Measurements from ENCODE around the gene HSPD1.

HSPD1 gene

GRCh38 chr2:197464175-197464574 is 35.5 kb downstream of the HSPD1 start:
- POLR2A ChIA-PET: interaction anchor here (0.8 to 1.8 kb wide), 3 partner anchors 11 to 36 kb away, joined by 3 to 7 read pairs (median 4); partner anchors contain the start of genes COQ10B, HSPD1, HSPE1 and SF3B1
- no peak overlapping the region for H3K27ac ChIP-seq (ENCODE audit: extremely low read depth, low read depth, low read length)
- no peaks in the 10 kb centered on the region for H3K9me3 ChIP-seq (ENCODE audit: control insufficient read depth, insufficient read depth, low read depth, low read length)
- H3K36me3 ChIP-seq (ENCODE audit: control insufficient read depth in 2 of 2, insufficient read depth in 1 of 2, low read length in 2 of 2): peaks cover 49 to 53% of the 10 kb centered on the region in 2 experiments
- CTCF ChIA-PET: no interaction called here
- no peak for TF ChIP-seq ZNF558 (tag by site-specific recombination; IDR thresholded peaks at IDR 0.05)
- TF ChIP-seq ZNF626 (tag by site-specific recombination; IDR thresholded peaks at IDR 0.05): no peak
- no peak for TF ChIP-seq ZNF221 (tag by site-specific recombination; IDR thresholded peaks at IDR 0.05; ENCODE audit: borderline replicate concordance)
- no peak for TF ChIP-seq ZNF24 (tag by site-specific recombination; IDR thresholded peaks at IDR 0.05)
- H3K4me1 ChIP-seq (ENCODE audit: control insufficient read depth, insufficient read depth, low read length): no peaks in the 10 kb centered on the region
- H3K4me3 ChIP-seq (ENCODE audit: low read depth, low read length): no peak overlapping the region

GRCh38 chr2:197461057-197461456 is 38.6 kb downstream of the HSPD1 start:
- Histone ChIP-seq H3K27ac (ENCODE audit: extremely low read depth, low read depth, low read length) (no peak overlapping the region), H3K9me3 (ENCODE audit: control insufficient read depth, insufficient read depth, low read depth, low read length) (no peaks in the 10 kb centered on the region), H3K4me1 (ENCODE audit: control insufficient read depth, insufficient read depth, low read length) (no peaks in the 10 kb centered on the region), H3K4me3 (ENCODE audit: low read depth, low read length) (no peak overlapping the region), H3K36me3 (ENCODE audit: control insufficient read depth in 2 of 2, insufficient read depth in 1 of 2, low read length in 2 of 2) (peaks cover 26 to 40% of the 10 kb centered on the region in 2 experiments)
- CTCF ChIA-PET: no interaction called here
- POLR2A ChIA-PET: interaction anchor here (1.6 kb wide), 1 partner anchor 55 kb away, joined by 4 read pairs; the partner anchor contains the start of gene MOB4
- no peak for TF ChIP-seq MZF1 (tag by site-specific recombination; IDR thresholded peaks at IDR 0.05; ENCODE audit: borderline replicate concordance)
- TF ChIP-seq ZNF530 (tag by site-specific recombination; IDR thresholded peaks at IDR 0.05; ENCODE audit: low read depth): no peak
- no peak for TF ChIP-seq KLF17 (tag by site-specific recombination; IDR thresholded peaks at IDR 0.05)
- no peak for TF ChIP-seq SCRT2 (tag by site-specific recombination; IDR thresholded peaks at IDR 0.05)
- TF ChIP-seq INSM2 (tag by site-specific recombination; IDR thresholded peaks at IDR 0.05): no peak
- TF ChIP-seq ZNF19 (tag by site-specific recombination; IDR thresholded peaks at IDR 0.05; ENCODE audit: low read depth): no peak
- TF ChIP-seq BCL6B (tag by site-specific recombination; IDR thresholded peaks at IDR 0.05): no peak
- no peak for TF ChIP-seq ZNF341 (tag by site-specific recombination; IDR thresholded peaks at IDR 0.05; ENCODE audit: low read depth)
- TF ChIP-seq ZNF23 (tag by site-specific recombination; IDR thresholded peaks at IDR 0.05; ENCODE audit: borderline replicate concordance): no peak
- TF ChIP-seq ZNF26 (tag by site-specific recombination; IDR thresholded peaks at IDR 0.05): no peak
- no peak for TF ChIP-seq ZNF404 (tag by site-specific recombination; IDR thresholded peaks at IDR 0.05)
- no peak for TF ChIP-seq TSHZ1 (tag by site-specific recombination; IDR thresholded peaks at IDR 0.05; ENCODE audit: borderline replicate concordance)
- no peak for TF ChIP-seq YY1 (tag by site-specific recombination; IDR thresholded peaks at IDR 0.05)
- TF ChIP-seq ZNF416 (tag by site-specific recombination; IDR thresholded peaks at IDR 0.05): no peak
- TF ChIP-seq ZNF184 (tag by site-specific recombination; IDR thresholded peaks at IDR 0.05): no peak
- TF ChIP-seq ZNF623 (tag by site-specific recombination; IDR thresholded peaks at IDR 0.05): no peak
- no peak for TF ChIP-seq PRDM10 (tag by site-specific recombination; IDR thresholded peaks at IDR 0.05)
- no peak for TF ChIP-seq KLF7 (tag by site-specific recombination; IDR thresholded peaks at IDR 0.05; ENCODE audit: borderline replicate concordance)
